GM19395 (cell line): Measurements from ENCODE around the gene ZNF791.
"Not testable (repeated sequence)": the region's sequence is repeated elsewhere in the genome, so short reads cannot be mapped to it uniquely, and the experiment has no call there.

Experiments used
- ATAC-seq: cut with Tn5 transposase; IDR thresholded peaks from one replicate; pipeline ENCODE4 v1.9.1; 2021; ENCODE audit warnings: mild to moderate bottlenecking, moderate library complexity; ENCODE audit not compliant: unreplicated experiment

ZNF791 gene

GRCh38 chr19:12628040-12629022, 17.6 kb downstream of the ZNF791 start:
- no peak for ATAC-seq

- no peak for ATAC-seq
These were observed 18.5 kb downstream of the ZNF791 start for GRCh38 chr19:12629215-12629614.

GRCh38 chr19:12636631-12637030, 25.9 kb downstream of the ZNF791 start:
- no peak for ATAC-seq

- no peak for ATAC-seq
These were observed 28.0 kb downstream of the ZNF791 start for GRCh38 chr19:12638611-12639182.

GRCh38 chr19:12639901-12640613, 29.3 kb downstream of the ZNF791 start:
- ATAC-seq, result no peak

GRCh38 chr19:12641456-12641855, 30.7 kb downstream of the ZNF791 start:
- ATAC-seq, result no peak

GRCh38 chr19:12642506-12642905, 31.8 kb downstream of the ZNF791 start:
- no peak for ATAC-seq

- ATAC-seq, result not testable (repeated sequence)
These were observed 33.0 kb downstream of the ZNF791 start for GRCh38 chr19:12643716-12644115.

- ATAC-seq, result no peak
These were observed 35.8 kb downstream of the ZNF791 start for GRCh38 chr19:12646551-12646950.

GRCh38 chr19:12647047-12647446, 36.3 kb downstream of the ZNF791 start:
- no peak for ATAC-seq

- no peak for ATAC-seq
These were observed 36.9 kb downstream of the ZNF791 start for GRCh38 chr19:12647490-12648071.

- ATAC-seq, result no peak
These were observed 37.4 kb downstream of the ZNF791 start for GRCh38 chr19:12648088-12648487.

- no peak for ATAC-seq
These were observed 39.2 kb downstream of the ZNF791 start for GRCh38 chr19:12649941-12650340.

- no peak for ATAC-seq
These were observed 41.5 kb downstream of the ZNF791 start for GRCh38 chr19:12652219-12652618.

GRCh38 chr19:12655546-12655945, 44.8 kb downstream of the ZNF791 start:
- ATAC-seq, result no peak

GRCh38 chr19:12656899-12657571, 46.3 kb downstream of the ZNF791 start:
- ATAC-seq, result no peak

GRCh38 chr19:12657966-12658365, 47.2 kb downstream of the ZNF791 start:
- ATAC-seq, result no peak

- ATAC-seq, result no peak
These were observed 50.3 kb downstream of the ZNF791 start for GRCh38 chr19:12660980-12661379.

GRCh38 chr19:12664406-12665280, 53.9 kb downstream of the ZNF791 start:
- ATAC-seq, result no peak

- no peak for ATAC-seq
These were observed 54.5 kb downstream of the ZNF791 start for GRCh38 chr19:12665281-12665573.
